Left ventricle myocardium inferior (tissue), 1 donor: Measurements from ENCODE around the gene SYT2. TPM values are rescaled to one million over a fixed set of nuclear protein-coding genes. Genes with fewer than 3 reads are reported as not detected.

ENCODE experiments used
- DNase-seq: peaks from one replicate; pipeline ENCODE4 v3.0.0-alpha.2; 2020
- H3K27ac ChIP-seq: fragments of 200-600 bp; replicated peaks from 2 replicates; pipeline ENCODE4 v1.8.0; 2021
- H3K27me3 ChIP-seq: fragments of 200-600 bp; 2 replicates; pipeline ENCODE4 v1.8.0; 2021; ENCODE audit warnings: low read depth
- H3K36me3 ChIP-seq: fragments of 200-600 bp; 2 replicates; pipeline ENCODE4 v1.8.0; 2021
- H3K4me1 ChIP-seq: fragments of 200-600 bp; 2 replicates; pipeline ENCODE4 v1.8.0; 2021
- H3K4me3 ChIP-seq: fragments of 200-600 bp; 2 replicates; pipeline ENCODE4 v1.8.0; 2021; ENCODE audit warnings: mild to moderate bottlenecking, moderate library complexity
- H3K9me3 ChIP-seq: fragments of 200-600 bp; replicated peaks from 2 replicates; pipeline ENCODE4 v1.8.0; 2021
- intact Hi-C: fragments of 100-400 bp; cut with micrococcal nuclease; formaldehyde crosslinking; loops from one replicate; pipeline ENCODE4 v1.11.0; 2022
- total RNA-seq: library from RNA; stranded (reverse); fragmentation: NEBNext Ultra II Directional; extraction: Animal tissue kit (Norgen Biotek cat#: 25700); gene quantifications from one replicate; pipeline ENCODE4 v1.2.1, GENCODE V29; 2021
- TF ChIP-seq, protein P1 (sequence below): fragments of 200-600 bp; IDR thresholded peaks from 2 replicates; pipeline ENCODE4 v1.8.0; 2021; ENCODE audit warnings: antibody characterized with exemption, mild to moderate bottlenecking, borderline replicate concordance
- donor health status: DM: no; HTN: yes; CAD: no; lungs with severe emphysema.

The SYT2 gene
- total RNA-seq, 1 donor from 2014 or later = not detected

DNA sequence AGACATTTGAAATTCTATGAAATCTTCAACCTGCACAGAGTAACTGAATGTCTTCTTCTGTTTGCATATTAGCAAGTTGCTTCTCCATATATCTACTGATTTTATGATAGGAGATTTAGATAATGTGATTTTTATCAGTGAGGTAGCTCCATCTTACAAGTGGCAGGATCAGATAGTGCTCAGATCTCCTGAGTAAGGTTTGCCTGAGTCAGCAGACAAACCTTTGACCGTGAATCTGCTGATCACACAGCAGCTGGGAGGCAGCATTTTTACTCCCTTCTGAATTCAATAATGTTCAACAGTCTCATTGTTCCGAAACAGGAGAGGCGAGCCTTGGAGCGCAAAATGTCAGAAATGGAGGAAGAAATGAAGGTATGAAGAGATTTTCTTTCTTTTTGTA lies 141.4 kb downstream of the SYT2 start:
- H3K4me1 ChIP-seq = peaks cover 100% of the 10 kb centered on the region
- H3K36me3 ChIP-seq = peaks cover 89% of the 10 kb centered on the region
- no peak overlapping the region for H3K4me3 ChIP-seq
- H3K27me3 ChIP-seq = no peaks in the 10 kb centered on the region
- intact Hi-C loops = no loop called here
- peak overlapping the region; percentile 28 for H3K27ac ChIP-seq
- TF ChIP-seq, protein P1, sequence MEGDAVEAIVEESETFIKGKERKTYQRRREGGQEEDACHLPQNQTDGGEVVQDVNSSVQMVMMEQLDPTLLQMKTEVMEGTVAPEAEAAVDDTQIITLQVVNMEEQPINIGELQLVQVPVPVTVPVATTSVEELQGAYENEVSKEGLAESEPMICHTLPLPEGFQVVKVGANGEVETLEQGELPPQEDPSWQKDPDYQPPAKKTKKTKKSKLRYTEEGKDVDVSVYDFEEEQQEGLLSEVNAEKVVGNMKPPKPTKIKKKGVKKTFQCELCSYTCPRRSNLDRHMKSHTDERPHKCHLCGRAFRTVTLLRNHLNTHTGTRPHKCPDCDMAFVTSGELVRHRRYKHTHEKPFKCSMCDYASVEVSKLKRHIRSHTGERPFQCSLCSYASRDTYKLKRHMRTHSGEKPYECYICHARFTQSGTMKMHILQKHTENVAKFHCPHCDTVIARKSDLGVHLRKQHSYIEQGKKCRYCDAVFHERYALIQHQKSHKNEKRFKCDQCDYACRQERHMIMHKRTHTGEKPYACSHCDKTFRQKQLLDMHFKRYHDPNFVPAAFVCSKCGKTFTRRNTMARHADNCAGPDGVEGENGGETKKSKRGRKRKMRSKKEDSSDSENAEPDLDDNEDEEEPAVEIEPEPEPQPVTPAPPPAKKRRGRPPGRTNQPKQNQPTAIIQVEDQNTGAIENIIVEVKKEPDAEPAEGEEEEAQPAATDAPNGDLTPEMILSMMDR = no peak
- H3K9me3 ChIP-seq = no peaks in the 10 kb centered on the region
- no peak for DNase-seq

GRCh38 chr1:202568410-202568809 lies 141.8 kb downstream of the SYT2 start:
- DNase-seq = no peak
- no peaks in the 10 kb centered on the region for H3K27me3 ChIP-seq
- peaks cover 89% of the 10 kb centered on the region for H3K36me3 ChIP-seq
- H3K9me3 ChIP-seq = no peaks in the 10 kb centered on the region
- intact Hi-C loops = no loop called here
- no peak overlapping the region for H3K4me3 ChIP-seq
- TF ChIP-seq, protein P1 = no peak
- H3K27ac ChIP-seq = peak overlapping the region; percentile 28
- peaks cover 100% of the 10 kb centered on the region for H3K4me1 ChIP-seq

DNA sequence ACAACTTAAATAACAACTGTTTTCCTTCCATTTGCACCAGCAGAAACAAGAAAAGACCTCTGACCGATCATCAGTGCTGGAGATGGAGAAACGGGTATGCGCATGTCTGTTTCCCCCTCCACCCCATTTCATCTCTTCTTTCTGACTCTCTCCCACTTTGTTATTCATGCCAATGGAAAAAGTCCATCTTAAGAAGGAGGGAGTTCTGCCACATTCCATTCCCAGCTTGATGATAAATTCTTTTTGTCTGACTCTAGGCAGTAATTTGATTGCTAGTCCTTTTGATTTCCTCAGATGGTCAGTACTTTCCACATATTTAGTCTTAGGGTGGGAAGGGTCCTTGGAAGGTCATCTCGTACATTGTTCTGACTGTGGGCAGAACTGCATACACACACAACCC lies 142.5 kb downstream of the SYT2 start:
- no peaks in the 10 kb centered on the region for H3K9me3 ChIP-seq
- no peak overlapping the region for H3K4me3 ChIP-seq
- H3K36me3 ChIP-seq = peaks cover 89% of the 10 kb centered on the region
- H3K4me1 ChIP-seq = peaks cover 100% of the 10 kb centered on the region
- peak overlapping the region; percentile 32 for H3K27ac ChIP-seq
- TF ChIP-seq, protein P1 = no peak
- no peak for DNase-seq
- no peaks in the 10 kb centered on the region for H3K27me3 ChIP-seq
- intact Hi-C loops = no loop called here

- Histone ChIP-seq H3K27me3 (no peaks in the 10 kb centered on the region), H3K4me3 (no peak overlapping the region), H3K9me3 (no peaks in the 10 kb centered on the region), H3K27ac (peak overlapping the region; percentile 32), H3K36me3 (peaks cover 82% of the 10 kb centered on the region), H3K4me1 (peaks cover 100% of the 10 kb centered on the region)
- TF ChIP-seq, protein P1 = no peak
- DNase-seq = no peak
- intact Hi-C loops = no loop called here
Observed at GRCh38 chr1:202565890-202566602, 144.2 kb downstream of the SYT2 start.

DNA sequence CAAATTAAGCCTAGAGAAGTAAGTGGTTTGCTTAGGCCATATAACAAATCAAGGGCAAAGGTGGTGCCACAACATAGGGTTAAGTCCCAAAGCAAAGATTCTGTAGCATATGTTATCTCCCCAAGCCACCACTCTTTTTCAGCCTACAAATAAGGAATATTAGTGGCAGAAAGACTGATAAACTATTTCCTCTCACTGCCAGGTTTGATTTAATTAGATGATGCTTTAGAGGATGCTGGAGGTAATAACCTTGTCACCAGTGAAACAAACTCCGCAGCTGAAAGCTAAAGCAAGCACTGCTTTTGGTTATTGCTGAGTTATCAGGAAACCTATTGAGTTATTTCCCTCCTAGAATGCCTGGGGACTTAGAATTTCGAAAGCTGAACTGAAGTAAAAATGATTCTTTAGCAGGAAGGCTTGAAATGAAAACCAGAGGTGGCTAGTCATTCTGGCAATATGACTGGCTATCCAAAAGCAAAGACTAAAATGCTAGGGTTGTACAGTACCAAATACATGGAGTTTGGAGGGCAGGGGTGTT lies 145.2 kb downstream of the SYT2 start:
- H3K4me3 ChIP-seq = no peak overlapping the region
- no peaks in the 10 kb centered on the region for H3K9me3 ChIP-seq
- no peaks in the 10 kb centered on the region for H3K27me3 ChIP-seq
- intact Hi-C loops = no loop called here
- peaks cover 74% of the 10 kb centered on the region for H3K36me3 ChIP-seq
- TF ChIP-seq, protein P1 = no peak
- peaks cover 99% of the 10 kb centered on the region for H3K4me1 ChIP-seq
- DNase-seq = no peak
- H3K27ac ChIP-seq = peak overlapping the region; percentile 32
